Right ventricle myocardium inferior (tissue), 1 donor: ENCODE data around the gene GRID1. TPM values are rescaled to one million over a fixed set of nuclear protein-coding genes. Genes with fewer than 3 reads are reported as not detected.

Experiments used
- ATAC-seq: fragments of 200-7000 bp; cut with Tn5 transposase; one replicate; pipeline ENCODE4 v1.9.1; 2020; ENCODE audit warnings: mild to moderate bottlenecking, moderate library complexity
- DNase-seq: peaks from one replicate; pipeline ENCODE4 v3.0.0; 2021; ENCODE audit errors: missing footprints
- intact Hi-C: fragments of 100-400 bp; cut with DNase I; formaldehyde crosslinking; loops from one replicate; pipeline ENCODE4 v1.11.0; 2022
- total RNA-seq: library from RNA; stranded (reverse); fragmentation: NEBNext Ultra II Directional; extraction: Animal tissue kit (Norgen Biotek cat#: 25700); gene quantifications from one replicate; pipeline ENCODE4 v1.2.1, GENCODE V29; 2021
- donor health status: DM: no; HTN: yes; CAD: no; lungs with severe emphysema.

GRID1 gene
- total RNA-seq, 1 donor from 2014 or later: 1.3 TPM

- ATAC-seq (no peak), DNase-seq (no peak)
- intact Hi-C loops: no loop called here
These were observed 148.4 kb downstream of the GRID1 start for GRCh38 chr10:86218160-86218559.

- ATAC-seq: no peak
- intact Hi-C loops: no loop called here
- DNase-seq: no peak
These were observed 149.1 kb downstream of the GRID1 start for GRCh38 chr10:86217371-86218080.

GRCh38 chr10:86216886-86217285, 149.7 kb downstream of the GRID1 start:
- no peak for ATAC-seq
- DNase-seq: no peak
- intact Hi-C loops: no loop called here

GRCh38 chr10:86215712-86216111, 150.9 kb downstream of the GRID1 start:
- intact Hi-C loops: no loop called here
- DNase-seq: no peak
- no peak for ATAC-seq

GRCh38 chr10:86215046-86215445, 151.5 kb downstream of the GRID1 start:
- DNase-seq (no peak), ATAC-seq (no peak)
- intact Hi-C loops: no loop called here

- no peak for DNase-seq
- intact Hi-C loops: no loop called here
- ATAC-seq: no peak
These were observed 153.4 kb downstream of the GRID1 start for GRCh38 chr10:86213148-86213547.

- DNase-seq (no peak), ATAC-seq (no peak)
- intact Hi-C loops: no loop called here
These were observed 154.2 kb downstream of the GRID1 start for GRCh38 chr10:86212391-86212700.

- DNase-seq (no peak), ATAC-seq (no peak)
- intact Hi-C loops: no loop called here
These were observed 154.8 kb downstream of the GRID1 start for GRCh38 chr10:86211691-86212390.

GRCh38 chr10:86210416-86210815, 156.2 kb downstream of the GRID1 start:
- no peak for ATAC-seq
- DNase-seq: no peak
- intact Hi-C loops: no loop called here

GRCh38 chr10:86209726-86210125, 156.9 kb downstream of the GRID1 start:
- intact Hi-C loops: no loop called here
- DNase-seq (no peak), ATAC-seq (no peak)

GRCh38 chr10:86207226-86207625, 159.4 kb downstream of the GRID1 start:
- DNase-seq (no peak), ATAC-seq (no peak)
- intact Hi-C loops: no loop called here

- no peak for DNase-seq
These were observed 160.4 kb downstream of the GRID1 start for GRCh38 chr10:86206240-86206579.

GRCh38 chr10:86205306-86206239, 161.0 kb downstream of the GRID1 start:
- intact Hi-C loops: no loop called here
- no peak for ATAC-seq
- DNase-seq: no peak

More at GRCh38 chr10:86206240-86206579, 160.4 kb downstream of the GRID1 start:
- ATAC-seq: no peak
- intact Hi-C loops: no loop called here

GRCh38 chr10:86204421-86205305, 161.9 kb downstream of the GRID1 start:
- intact Hi-C loops: no loop called here
- ATAC-seq (no peak), DNase-seq (no peak)

- ATAC-seq (no peak), DNase-seq (no peak)
- intact Hi-C loops: no loop called here
These were observed 163.3 kb downstream of the GRID1 start for GRCh38 chr10:86203162-86203905.

- intact Hi-C loops: no loop called here
- DNase-seq (no peak), ATAC-seq (no peak)
These were observed 164.3 kb downstream of the GRID1 start for GRCh38 chr10:86202226-86202735.

- ATAC-seq: no peak
- intact Hi-C loops: loop anchor here (2.0 kb wide), 1 partner anchor 20 kb away; no protein-coding TSS in a partner anchor
- DNase-seq: no peak
These were observed 165.7 kb downstream of the GRID1 start for GRCh38 chr10:86200867-86201266.

- DNase-seq (no peak), ATAC-seq (no peak)
- intact Hi-C loops: loop anchor here (2.0 kb wide), 1 partner anchor 19 kb away; no protein-coding TSS in a partner anchor
These were observed 166.3 kb downstream of the GRID1 start for GRCh38 chr10:86200269-86200668.
